ENCODE data around the gene ORAI1.
"Not testable (repeated sequence)": the region's sequence is repeated elsewhere in the genome, so short reads cannot be mapped to it uniquely, and the experiment has no call there.

The ORAI1 gene

GRCh38 chr12:121608301-121608700 is 18.0 kb upstream of the ORAI1 start:
- DNase-seq = no peak

- DNase-seq = no peak
Observed at GRCh38 chr12:121610239-121611149, 15.8 kb upstream of the ORAI1 start.

GRCh38 chr12:121611306-121611705 is 15.0 kb upstream of the ORAI1 start:
- DNase-seq = peak; percentile 52 to 53

GRCh38 chr12:121613462-121613861 is 12.9 kb upstream of the ORAI1 start:
- no peak for DNase-seq

GRCh38 chr12:121614872-121615467 is 11.4 kb upstream of the ORAI1 start:
- DNase-seq = no peak

GRCh38 chr12:121618659-121619233 is 7.6 kb upstream of the ORAI1 start:
- no peak for DNase-seq

- no peak for DNase-seq
Observed at GRCh38 chr12:121620333-121620891, 5.9 kb upstream of the ORAI1 start.

GRCh38 chr12:121626853-121627640 is 717 bp downstream of the ORAI1 start:
- peak; percentile 88 to 92 for DNase-seq

GRCh38 chr12:121628037-121628436 is 1.7 kb downstream of the ORAI1 start:
- peak; percentile 43 to 48 for DNase-seq

GRCh38 chr12:121628536-121628935 is 2.2 kb downstream of the ORAI1 start:
- peak in 1 of 2 experiments; percentile 41 for DNase-seq

GRCh38 chr12:121630791-121631355 is 4.5 kb downstream of the ORAI1 start:
- DNase-seq = no peak

GRCh38 chr12:121632069-121632970 is 6.0 kb downstream of the ORAI1 start:
- DNase-seq = no peak

- not testable (repeated sequence) for DNase-seq
Observed at GRCh38 chr12:121633833-121634196, 7.5 kb downstream of the ORAI1 start.

- DNase-seq = no peak
Observed at GRCh38 chr12:121634836-121635235, 8.5 kb downstream of the ORAI1 start.

- peak; percentile 62 to 67 for DNase-seq
Observed at GRCh38 chr12:121637231-121637914, 11.0 kb downstream of the ORAI1 start.

- DNase-seq = no peak
Observed at GRCh38 chr12:121638298-121639202, 12.2 kb downstream of the ORAI1 start.

- DNase-seq = no peak
Observed at GRCh38 chr12:121641343-121641630, 15.0 kb downstream of the ORAI1 start.

- DNase-seq = no peak
Observed at GRCh38 chr12:121648458-121649028, 22.2 kb downstream of the ORAI1 start.

- DNase-seq = no peak
Observed at GRCh38 chr12:121649322-121649721, 23.0 kb downstream of the ORAI1 start.
